GM23248 (cell line): Measurements from ENCODE around the gene FBN1.

Source experiments
- EZH2 ChIP-seq: fragments of 200-600 bp; sonication (generic); IDR thresholded peaks from 2 replicates; pipeline ENCODE4 v1.6.1; 2018; ENCODE audit warnings: antibody characterized with exemption, mild to moderate bottlenecking; ENCODE audit not compliant: insufficient read depth, poor library complexity, severe bottlenecking
- EZH2phosphoT487 ChIP-seq: fragments of 200-600 bp; sonication (generic); IDR thresholded peaks from 2 replicates; pipeline ENCODE4 v1.6.1; 2018; ENCODE audit warnings: antibody characterized with exemption, moderate library complexity, mild to moderate bottlenecking, low read depth; ENCODE audit not compliant: insufficient read depth

- TF ChIP-seq EZH2, result no peak
- TF ChIP-seq EZH2phosphoT487, result no peak
Observed at GRCh38 chr15:48566668-48567067, 78.8 kb downstream of the FBN1 start.
